ENCODE measurements around the gene CACHD1. TPM values are rescaled to one million over a fixed set of nuclear protein-coding genes. Genes with fewer than 3 reads are reported as not detected.
A peak's percentile ranks its signal among the peaks of the same experiment; 100 is the strongest.

Gene CACHD1
- total and polyA plus RNA-seq, 2 donors (not counting 1 experiment from before 2014, with no cell fraction given): 2.9 to 5.4 TPM

GRCh38 chr1:64721576-64722145 is 251.7 kb downstream of the CACHD1 start:
- no peaks in the 10 kb centered on the region for H3K4me1 ChIP-seq (ENCODE audit: control insufficient read depth, extremely low read depth, insufficient read depth, low read length)
- no peaks in the 10 kb centered on the region for H3K36me3 ChIP-seq (ENCODE audit: control insufficient read depth, insufficient read depth, low read length)

DNA sequence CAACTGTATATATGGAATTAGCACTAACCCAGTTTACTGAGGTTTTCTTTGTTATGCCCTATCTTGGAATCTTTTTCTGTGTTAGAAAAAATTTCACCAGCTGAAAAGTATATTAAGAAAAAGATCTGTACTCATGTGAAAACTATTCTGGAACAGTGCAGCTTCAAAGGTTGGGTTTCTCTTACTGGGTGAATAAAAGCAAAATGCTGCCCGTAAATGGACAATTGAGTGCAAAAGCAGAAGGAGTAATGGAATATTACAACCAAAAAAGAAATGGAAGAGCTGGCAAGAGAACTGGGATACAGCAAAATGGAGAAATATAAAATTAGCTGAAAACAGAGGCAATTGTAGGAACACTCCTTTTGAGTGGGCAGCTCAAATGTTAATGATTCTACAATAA is 257.9 kb downstream of the CACHD1 start:
- no peak overlapping the region for H3K4me2 ChIP-seq (ENCODE audit: extremely low read depth, insufficient read depth, low read length)
- no peak overlapping the region for H3K9ac ChIP-seq (ENCODE audit: insufficient read depth, low read length)
- H3K9me3 ChIP-seq (ENCODE audit: control insufficient read depth, insufficient read depth, low read depth, low read length): no peaks in the 10 kb centered on the region
- no peak overlapping the region for H3K27ac ChIP-seq (ENCODE audit: insufficient read depth, low read length)
- H3K27me3 ChIP-seq (ENCODE audit: control insufficient read depth, insufficient read depth, low read length): peaks cover 8% of the 10 kb centered on the region
- no peak overlapping the region for H3K4me3 ChIP-seq (replicated peaks in 1 of 4; ENCODE audit: control extremely low read depth in 1 of 4, insufficient read depth in 1 of 4, low read depth in 3 of 4, low read length in 4 of 4)
- H2AFZ ChIP-seq (ENCODE audit: low read length): no peak overlapping the region
- H3K79me2 ChIP-seq (ENCODE audit: control insufficient read depth, insufficient read depth, low read length): no peaks in the 10 kb centered on the region
- TF ChIP-seq EZH2 (IDR thresholded peaks at IDR 0.05; ENCODE audit: low read length, missing control alignments): no peak
- TF ChIP-seq, protein P1, sequence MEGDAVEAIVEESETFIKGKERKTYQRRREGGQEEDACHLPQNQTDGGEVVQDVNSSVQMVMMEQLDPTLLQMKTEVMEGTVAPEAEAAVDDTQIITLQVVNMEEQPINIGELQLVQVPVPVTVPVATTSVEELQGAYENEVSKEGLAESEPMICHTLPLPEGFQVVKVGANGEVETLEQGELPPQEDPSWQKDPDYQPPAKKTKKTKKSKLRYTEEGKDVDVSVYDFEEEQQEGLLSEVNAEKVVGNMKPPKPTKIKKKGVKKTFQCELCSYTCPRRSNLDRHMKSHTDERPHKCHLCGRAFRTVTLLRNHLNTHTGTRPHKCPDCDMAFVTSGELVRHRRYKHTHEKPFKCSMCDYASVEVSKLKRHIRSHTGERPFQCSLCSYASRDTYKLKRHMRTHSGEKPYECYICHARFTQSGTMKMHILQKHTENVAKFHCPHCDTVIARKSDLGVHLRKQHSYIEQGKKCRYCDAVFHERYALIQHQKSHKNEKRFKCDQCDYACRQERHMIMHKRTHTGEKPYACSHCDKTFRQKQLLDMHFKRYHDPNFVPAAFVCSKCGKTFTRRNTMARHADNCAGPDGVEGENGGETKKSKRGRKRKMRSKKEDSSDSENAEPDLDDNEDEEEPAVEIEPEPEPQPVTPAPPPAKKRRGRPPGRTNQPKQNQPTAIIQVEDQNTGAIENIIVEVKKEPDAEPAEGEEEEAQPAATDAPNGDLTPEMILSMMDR (conservative IDR thresholded peaks at IDR 0.05 in 1 of 2, IDR thresholded peaks at IDR 0.05 in 1 of 2; ENCODE audit: low read depth in 1 of 2, low read length in 2 of 2): no peak
- no peak for DNase-seq (ENCODE audit: low read depth in 2 of 2)
- H3K4me1 ChIP-seq (ENCODE audit: control insufficient read depth, extremely low read depth, insufficient read depth, low read length): no peaks in the 10 kb centered on the region
- no peaks in the 10 kb centered on the region for H3K36me3 ChIP-seq (ENCODE audit: control insufficient read depth, insufficient read depth, low read length)
- no peaks in the 10 kb centered on the region for H4K20me1 ChIP-seq (ENCODE audit: control insufficient read depth, extremely low read depth, insufficient read depth, low read length)

More at GRCh38 chr1:64721576-64722145, 251.7 kb downstream of the CACHD1 start:
- TF ChIP-seq EZH2 (IDR thresholded peaks at IDR 0.05; ENCODE audit: low read length, missing control alignments): no peak
- TF ChIP-seq, protein P1 (conservative IDR thresholded peaks at IDR 0.05 in 1 of 2, IDR thresholded peaks at IDR 0.05 in 1 of 2; ENCODE audit: low read depth in 1 of 2, low read length in 2 of 2): no peak
- Histone ChIP-seq H3K4me3 (replicated peaks in 1 of 4; ENCODE audit: control extremely low read depth in 1 of 4, insufficient read depth in 1 of 4, low read depth in 3 of 4, low read length in 4 of 4) (no peak overlapping the region), H2AFZ (ENCODE audit: low read length) (no peak overlapping the region), H3K27ac (ENCODE audit: insufficient read depth, low read length) (no peak overlapping the region), H3K9me3 (ENCODE audit: control insufficient read depth, insufficient read depth, low read depth, low read length) (no peaks in the 10 kb centered on the region), H3K79me2 (ENCODE audit: control insufficient read depth, insufficient read depth, low read length) (no peaks in the 10 kb centered on the region), H4K20me1 (ENCODE audit: control insufficient read depth, extremely low read depth, insufficient read depth, low read length) (no peaks in the 10 kb centered on the region), H3K27me3 (ENCODE audit: control insufficient read depth, insufficient read depth, low read length) (peaks cover 2% of the 10 kb centered on the region), H3K9ac (ENCODE audit: insufficient read depth, low read length) (no peak overlapping the region), H3K4me2 (ENCODE audit: extremely low read depth, insufficient read depth, low read length) (no peak overlapping the region)
- no peak for DNase-seq (ENCODE audit: low read depth in 2 of 2)

DNA sequence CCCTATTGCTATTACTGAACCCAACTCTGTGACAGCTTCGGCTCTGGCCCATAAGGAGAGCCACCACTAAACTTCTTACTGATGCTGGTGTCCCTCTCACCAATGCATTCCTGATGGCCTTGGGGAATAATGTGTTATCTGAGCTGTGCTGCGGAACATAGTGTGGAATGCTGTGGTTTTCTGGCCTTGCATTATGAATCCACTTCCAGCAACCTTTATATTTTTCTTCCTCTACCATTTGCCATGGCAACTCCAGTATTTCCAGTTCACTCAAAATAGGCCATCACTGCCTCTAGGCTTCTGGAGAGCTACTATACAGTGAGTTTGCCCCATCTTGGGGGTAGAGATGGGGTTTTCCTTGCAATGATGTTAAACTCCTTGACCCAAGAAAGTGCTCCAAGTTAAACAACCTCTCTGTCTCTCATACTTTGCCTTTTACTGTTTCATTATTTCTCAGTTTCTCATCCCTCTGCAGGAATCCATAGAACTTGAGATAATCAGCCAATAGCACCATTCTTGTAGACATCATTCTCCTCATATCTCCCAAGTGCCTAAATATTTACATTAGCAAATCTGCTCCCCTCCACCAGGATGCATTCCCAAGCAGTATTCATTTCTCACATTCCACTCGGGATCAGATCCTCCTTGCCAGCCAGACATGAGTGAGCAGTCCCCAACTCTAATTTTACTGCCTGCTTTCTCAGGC is 263.8 kb downstream of the CACHD1 start:
- Histone ChIP-seq H3K27me3 (ENCODE audit: control insufficient read depth, insufficient read depth, low read length) (peaks cover 6% of the 10 kb centered on the region), H3K4me1 (ENCODE audit: control insufficient read depth, extremely low read depth, insufficient read depth, low read length) (no peaks in the 10 kb centered on the region), H3K9ac (ENCODE audit: insufficient read depth, low read length) (no peak overlapping the region), H3K4me3 (replicated peaks in 1 of 4; ENCODE audit: control extremely low read depth in 1 of 4, insufficient read depth in 1 of 4, low read depth in 3 of 4, low read length in 4 of 4) (no peak overlapping the region), H4K20me1 (ENCODE audit: control insufficient read depth, extremely low read depth, insufficient read depth, low read length) (no peaks in the 10 kb centered on the region), H3K36me3 (ENCODE audit: control insufficient read depth, insufficient read depth, low read length) (no peaks in the 10 kb centered on the region), H3K79me2 (ENCODE audit: control insufficient read depth, insufficient read depth, low read length) (no peaks in the 10 kb centered on the region), H2AFZ (ENCODE audit: low read length) (no peak overlapping the region), H3K4me2 (ENCODE audit: extremely low read depth, insufficient read depth, low read length) (no peak overlapping the region), H3K27ac (ENCODE audit: insufficient read depth, low read length) (no peak overlapping the region), H3K9me3 (ENCODE audit: control insufficient read depth, insufficient read depth, low read depth, low read length) (no peaks in the 10 kb centered on the region)
- TF ChIP-seq, protein P1 (conservative IDR thresholded peaks at IDR 0.05 in 1 of 2, IDR thresholded peaks at IDR 0.05 in 1 of 2; ENCODE audit: low read depth in 1 of 2, low read length in 2 of 2): no peak
- no peak for TF ChIP-seq EZH2 (IDR thresholded peaks at IDR 0.05; ENCODE audit: low read length, missing control alignments)
- peak in 1 of 2 donors; percentile 71 for DNase-seq (ENCODE audit: low read depth in 2 of 2)
